Activated T-cell treated with anti-CD3 and anti-CD28 coated beads for 24 hours (primary cell): ENCODE measurements around the gene PVRIG.
"Not testable (repeated sequence)": the region's sequence is repeated elsewhere in the genome, so short reads cannot be mapped to it uniquely, and the experiment has no call there.

ENCODE experiments used
- DNase-seq: peaks from one replicate; pipeline ENCODE4 v3.0.0-alpha.2; 2020; ENCODE audit warnings: low read depth

Gene PVRIG

GRCh38 chr7:100219801-100220585 lies at the start of gene PVRIG:
TSS of gene PVRIG (plus strand) at chr7:100219949. CDS start at chr7:100219971, 22 bp downstream.
- DNase-seq: peak; percentile 33

DNA sequence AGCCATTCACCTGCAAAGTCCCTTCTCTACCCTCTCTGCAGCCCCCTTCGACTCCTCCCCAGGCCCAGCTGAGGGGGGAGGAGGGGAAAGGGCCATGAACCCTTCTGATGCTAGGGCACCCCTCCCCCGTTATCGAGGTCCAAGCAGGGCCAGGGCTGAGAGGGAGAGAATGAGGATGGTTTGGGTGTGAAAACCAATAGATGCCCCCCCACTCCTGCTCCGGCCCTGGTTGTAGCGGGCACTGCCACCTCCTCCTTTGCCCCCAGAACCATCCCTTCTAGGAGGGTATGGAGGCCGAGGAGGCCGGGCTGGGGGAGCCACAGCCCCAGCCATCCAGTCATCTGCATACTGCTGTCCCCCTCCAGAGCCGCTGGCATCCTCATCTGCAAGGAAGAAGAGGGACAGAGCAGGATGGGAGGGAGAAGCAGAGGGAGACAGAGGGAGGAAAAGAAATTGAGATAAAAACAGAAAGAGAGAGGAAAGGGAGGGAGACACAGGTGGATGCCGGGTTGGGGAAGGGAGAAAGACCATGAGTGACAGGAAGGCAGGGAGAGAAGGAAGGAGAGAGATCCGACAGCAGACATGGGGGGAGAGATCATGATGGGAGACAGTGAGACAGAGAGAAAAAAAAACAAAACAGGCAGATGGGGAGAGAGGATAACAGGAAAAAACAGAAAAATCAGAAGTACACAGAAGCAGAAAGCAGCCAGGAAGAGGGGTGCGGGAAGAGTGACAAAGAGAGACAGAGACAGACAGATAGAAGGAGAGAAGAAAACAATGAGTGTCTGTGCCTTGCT lies 49.5 kb upstream of the PVRIG start:
- no peak for DNase-seq

- DNase-seq: no peak
These were observed 48.6 kb upstream of the PVRIG start for GRCh38 chr7:100171087-100171681.

GRCh38 chr7:100171840-100172239 lies 47.9 kb upstream of the PVRIG start:
- DNase-seq: no peak

DNA sequence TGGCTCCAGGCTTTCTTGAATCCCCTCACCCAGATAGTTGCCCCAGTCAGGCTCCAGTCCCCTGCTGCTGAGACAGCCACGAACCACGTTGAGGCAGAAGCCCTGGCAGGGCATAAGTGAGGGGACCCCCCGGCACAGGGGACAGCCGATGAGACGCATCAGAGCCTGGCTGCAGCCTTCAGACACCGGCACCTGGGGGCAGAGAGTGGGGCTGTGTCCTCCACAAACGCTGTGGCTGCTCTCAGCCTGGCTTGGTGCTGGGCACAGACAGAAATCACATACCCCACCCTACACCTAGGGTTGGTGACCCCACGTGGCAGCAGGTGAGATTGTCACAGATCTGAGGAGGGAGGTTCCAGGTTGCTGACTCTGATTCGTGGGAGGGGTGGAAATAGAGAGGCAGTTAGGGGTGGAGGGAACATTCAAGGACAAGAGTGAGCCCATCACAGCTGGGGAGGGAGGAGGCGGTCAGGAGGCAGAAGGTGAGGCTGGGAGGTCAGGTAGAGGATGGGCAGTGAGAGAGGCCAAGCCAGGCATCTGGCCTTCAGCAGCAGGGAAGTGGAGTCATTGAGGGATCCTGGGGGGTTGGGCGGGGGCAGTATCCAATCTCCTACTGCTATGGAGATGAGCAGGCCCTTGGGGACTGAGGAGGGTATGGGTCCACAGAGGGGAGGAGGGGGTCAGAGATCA lies 45.8 kb upstream of the PVRIG start:
- DNase-seq: no peak

GRCh38 chr7:100174582-100174981 lies 45.2 kb upstream of the PVRIG start:
- DNase-seq: no peak

GRCh38 chr7:100175296-100175935 lies 44.3 kb upstream of the PVRIG start:
- no peak for DNase-seq

DNA sequence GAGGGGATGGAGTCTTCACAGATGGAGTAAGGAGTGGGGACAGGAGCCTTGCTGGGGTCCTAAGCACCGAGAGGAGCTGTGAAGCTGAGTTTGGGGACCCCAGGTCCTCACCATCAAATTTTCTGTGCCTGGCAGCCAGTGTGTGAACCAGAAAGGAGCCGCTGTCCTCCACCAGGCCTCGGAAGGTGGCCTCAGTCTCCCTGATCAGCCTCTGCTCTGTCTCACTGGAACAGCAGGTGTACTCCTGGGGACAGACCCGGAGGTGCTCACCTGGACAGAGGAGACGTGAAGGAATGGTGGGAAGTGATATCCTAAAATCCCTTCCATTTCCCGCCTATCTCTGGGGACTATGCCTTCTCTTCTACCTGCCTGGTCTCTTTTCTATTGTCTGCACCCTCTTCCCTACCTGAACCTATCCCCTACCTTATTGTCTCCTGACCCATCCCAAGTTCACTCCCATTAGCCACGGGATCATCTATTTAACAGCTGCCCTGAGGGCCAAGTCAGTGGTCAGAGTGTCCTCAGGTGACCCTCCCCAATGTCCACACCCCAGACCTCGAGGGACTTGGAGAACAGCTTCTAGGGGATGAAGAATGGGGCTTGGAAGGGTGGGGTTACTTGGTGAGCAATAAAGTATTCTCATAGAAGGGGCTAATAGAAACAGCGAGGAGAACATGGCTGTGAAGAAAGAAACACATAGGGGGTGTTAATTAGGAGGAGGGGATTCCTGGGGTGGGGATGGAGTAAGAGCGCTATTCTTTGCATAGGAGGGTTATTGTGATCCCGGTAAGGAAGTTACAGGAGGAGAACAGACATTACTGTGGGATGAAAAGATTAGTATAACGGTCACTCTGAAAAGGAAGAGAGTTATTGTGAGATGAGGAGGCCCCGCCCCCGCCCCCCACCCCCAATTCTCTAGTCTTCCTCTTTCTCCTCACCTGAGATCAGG lies 43.4 kb upstream of the PVRIG start:
- DNase-seq: no peak

GRCh38 chr7:100177045-100178001 lies 42.4 kb upstream of the PVRIG start, which contains the start of the genes GPC2 and STAG3:
TSS of gene GPC2 (minus strand) at chr7:100177381. CDS start at chr7:100177199, 182 bp downstream.
TSS of gene STAG3 (plus strand) at chr7:100177918. CDS start at chr7:100180557, 2,639 bp downstream.
- DNase-seq: peak; percentile 97

- DNase-seq: not testable (repeated sequence)
These were observed 39.7 kb upstream of the PVRIG start for GRCh38 chr7:100180084-100180483.

DNA sequence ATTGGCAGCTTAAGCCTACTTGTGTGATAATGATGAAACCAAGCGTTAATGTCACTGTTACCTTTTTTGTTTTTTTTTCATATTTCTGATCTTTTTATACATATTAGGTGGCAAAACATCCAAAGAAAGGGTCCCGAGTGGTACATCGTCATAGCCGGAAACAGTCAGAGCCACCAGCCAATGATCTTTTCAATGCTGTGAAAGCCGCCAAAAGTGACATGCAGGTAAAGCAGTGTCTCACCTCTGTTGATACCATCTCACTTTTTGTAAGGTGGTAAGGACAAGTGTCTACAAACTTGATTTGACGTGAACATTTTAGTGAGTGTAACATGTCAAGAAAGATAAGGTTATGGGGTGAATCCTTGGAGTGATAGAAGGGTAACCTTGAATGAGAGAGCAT lies 37.1 kb upstream of the PVRIG start:
- not testable (repeated sequence) for DNase-seq

- DNase-seq: not testable (repeated sequence)
These were observed 36.7 kb upstream of the PVRIG start for GRCh38 chr7:100183090-100183489.

DNA sequence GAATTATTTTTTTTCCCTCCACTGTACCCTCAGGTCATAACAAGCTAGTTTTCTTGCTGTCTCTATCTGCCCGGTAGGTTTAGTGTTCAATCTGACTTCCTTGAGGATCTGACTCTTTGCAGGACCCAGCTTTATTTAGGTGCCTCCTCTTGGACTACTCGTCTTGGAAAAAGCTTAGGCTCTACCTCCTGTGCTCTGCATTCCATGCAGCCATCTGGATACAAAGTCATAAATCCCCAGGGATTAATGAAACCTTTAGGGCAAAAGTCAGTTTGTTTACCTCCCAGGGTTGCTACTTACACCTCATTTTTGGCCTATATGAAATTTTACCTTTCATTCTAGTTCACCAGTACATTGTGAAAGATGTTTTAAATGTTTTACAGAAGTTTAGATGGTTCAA lies 34.0 kb upstream of the PVRIG start:
- DNase-seq: no peak

DNA sequence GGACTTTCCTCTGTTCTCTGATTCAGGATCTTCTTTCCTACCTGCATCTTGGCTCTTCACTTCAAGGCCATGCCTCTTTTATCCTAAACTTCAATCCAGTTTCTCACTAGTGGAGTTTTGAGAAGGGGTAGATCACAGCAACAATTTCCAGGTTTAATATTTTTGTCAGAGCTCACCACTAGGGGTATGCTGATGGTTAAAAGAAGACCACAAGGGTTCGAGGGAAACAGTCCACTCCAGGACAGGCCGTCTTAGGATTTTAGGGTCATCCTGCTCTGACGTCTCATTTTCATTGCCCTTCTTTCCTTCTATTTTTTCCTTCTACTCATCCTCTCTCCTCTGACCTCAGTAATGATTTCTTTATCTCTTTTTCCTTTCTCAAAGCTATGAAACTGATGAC lies 30.7 kb upstream of the PVRIG start:
- DNase-seq: no peak

DNA sequence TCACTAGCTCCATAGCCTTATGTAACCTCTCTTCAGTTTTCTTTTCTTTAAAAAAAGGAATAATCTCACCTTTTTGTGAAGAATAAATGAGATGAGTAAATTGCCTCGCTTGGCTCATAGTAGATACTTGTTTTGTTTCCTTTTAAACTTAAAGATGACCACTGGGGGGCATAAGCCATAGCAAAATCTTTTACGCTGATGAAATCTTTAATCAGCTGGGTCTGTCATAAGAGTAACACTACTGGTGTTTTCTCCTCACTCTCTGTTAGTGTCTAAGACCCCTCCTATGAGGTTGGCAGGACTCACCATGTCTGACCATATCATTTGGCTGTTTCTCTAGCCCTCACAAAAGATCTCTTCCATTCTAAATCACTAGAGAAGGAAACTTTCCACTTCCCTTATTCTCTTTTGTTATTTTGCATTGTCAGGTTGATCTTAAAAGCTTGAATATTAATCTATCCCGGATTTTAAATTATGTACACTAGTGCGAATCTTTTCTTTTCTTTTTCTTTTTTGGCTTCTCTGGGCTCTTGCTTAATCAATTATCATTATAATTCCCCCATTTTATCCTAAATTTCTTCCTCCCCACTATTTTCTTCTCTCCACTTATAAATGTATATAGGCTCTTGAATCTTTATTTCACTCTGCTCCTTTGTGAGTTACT lies 29.6 kb upstream of the PVRIG start:
- no peak for DNase-seq

- DNase-seq: no peak
These were observed 28.0 kb upstream of the PVRIG start for GRCh38 chr7:100191775-100192174.

DNA sequence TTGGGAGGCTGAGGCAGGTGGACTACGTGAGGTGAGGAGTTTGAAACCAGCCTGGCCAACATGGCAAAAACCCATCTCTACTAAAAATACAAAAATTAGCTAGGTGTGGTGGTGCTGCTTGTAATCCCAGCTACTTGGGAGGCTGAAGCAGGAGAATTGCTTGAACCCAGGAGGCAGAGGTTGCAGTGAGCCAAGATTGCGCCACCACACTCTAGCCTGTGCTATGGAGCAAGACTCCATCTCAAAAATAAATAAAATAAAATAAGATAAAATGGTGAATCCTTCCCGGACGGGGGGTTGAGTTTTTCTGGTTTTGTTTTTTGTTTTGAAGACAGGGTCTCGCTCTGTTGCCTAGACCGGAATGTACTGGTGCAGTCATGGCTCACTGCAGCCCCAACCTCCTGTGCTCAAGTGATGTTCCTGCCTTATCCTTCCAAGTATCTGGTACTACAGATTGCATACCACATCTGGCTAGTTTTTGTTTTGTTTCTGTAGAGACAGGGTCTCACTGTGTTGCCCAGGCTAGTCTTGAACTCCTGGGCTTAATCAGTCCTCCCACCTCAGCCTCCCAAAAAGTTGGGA lies 27.4 kb upstream of the PVRIG start:
- DNase-seq: not testable (repeated sequence)

DNA sequence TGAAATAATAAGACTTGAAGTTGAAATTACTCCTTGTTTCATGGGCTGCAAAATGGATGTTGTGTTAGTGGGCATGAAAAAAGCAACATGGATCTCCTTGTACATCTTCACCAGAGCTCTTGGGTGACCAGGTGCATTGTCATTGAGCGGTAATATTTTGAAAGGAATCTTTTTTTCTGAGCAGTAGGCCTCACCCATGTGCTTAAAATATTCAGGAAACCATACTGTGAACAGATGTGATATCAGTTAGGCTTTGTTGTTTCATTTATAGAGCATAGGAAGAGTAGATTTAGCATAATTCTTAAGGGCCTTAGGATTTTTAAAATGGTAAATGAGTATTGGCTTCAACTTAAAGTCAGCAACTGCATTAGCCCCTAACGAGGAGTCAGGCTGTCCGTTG lies 26.8 kb upstream of the PVRIG start:
- no peak for DNase-seq
